ENCODE data around the gene ABHD14A.

DNA sequence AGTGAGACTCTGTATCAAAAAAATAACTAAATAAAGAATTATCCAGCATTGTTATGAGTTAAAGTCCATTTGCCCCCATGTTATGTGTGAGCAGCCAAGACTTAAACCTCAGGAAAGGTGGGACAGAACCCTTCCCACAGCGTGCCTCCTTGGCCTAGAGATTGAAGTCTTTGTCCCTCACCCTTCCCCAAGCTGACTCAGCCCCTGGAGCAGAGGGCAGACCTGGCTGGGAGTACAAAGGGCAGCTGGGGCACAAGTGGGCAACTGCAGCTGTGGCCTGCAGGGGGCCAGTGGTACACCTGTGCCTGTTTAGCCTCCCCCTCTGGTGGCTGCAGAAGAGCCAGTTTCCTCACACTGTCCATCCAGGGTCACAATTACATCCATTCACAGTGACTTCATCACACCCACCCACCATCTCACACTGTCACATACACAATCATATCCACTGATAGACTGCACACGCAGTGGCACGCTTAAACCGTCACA is 7.5 kb downstream of the ABHD14A start:
- TF ChIP-seq EZH2 (IDR thresholded peaks at IDR 0.05; ENCODE audit: borderline replicate concordance, low read depth, low read length, poor library complexity, severe bottlenecking): no peak
- TF ChIP-seq, protein P1, sequence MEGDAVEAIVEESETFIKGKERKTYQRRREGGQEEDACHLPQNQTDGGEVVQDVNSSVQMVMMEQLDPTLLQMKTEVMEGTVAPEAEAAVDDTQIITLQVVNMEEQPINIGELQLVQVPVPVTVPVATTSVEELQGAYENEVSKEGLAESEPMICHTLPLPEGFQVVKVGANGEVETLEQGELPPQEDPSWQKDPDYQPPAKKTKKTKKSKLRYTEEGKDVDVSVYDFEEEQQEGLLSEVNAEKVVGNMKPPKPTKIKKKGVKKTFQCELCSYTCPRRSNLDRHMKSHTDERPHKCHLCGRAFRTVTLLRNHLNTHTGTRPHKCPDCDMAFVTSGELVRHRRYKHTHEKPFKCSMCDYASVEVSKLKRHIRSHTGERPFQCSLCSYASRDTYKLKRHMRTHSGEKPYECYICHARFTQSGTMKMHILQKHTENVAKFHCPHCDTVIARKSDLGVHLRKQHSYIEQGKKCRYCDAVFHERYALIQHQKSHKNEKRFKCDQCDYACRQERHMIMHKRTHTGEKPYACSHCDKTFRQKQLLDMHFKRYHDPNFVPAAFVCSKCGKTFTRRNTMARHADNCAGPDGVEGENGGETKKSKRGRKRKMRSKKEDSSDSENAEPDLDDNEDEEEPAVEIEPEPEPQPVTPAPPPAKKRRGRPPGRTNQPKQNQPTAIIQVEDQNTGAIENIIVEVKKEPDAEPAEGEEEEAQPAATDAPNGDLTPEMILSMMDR (conservative IDR thresholded peaks at IDR 0.05; ENCODE audit: low read depth, low read length): 0 out of 2 replicates have a peak, but pooled peaks have one; percentile 20
